Renal cortex interstitium (tissue), 11 donors: ENCODE results near the gene RHBDD3. TPM values are rescaled to one million over a fixed set of nuclear protein-coding genes. Genes with fewer than 3 reads are reported as not detected.
A peak's percentile ranks its signal among the peaks of the same experiment; 100 is the strongest.

Experiments
- DNase-seq, 11 donors: peaks; one replicate each; pipeline ENCODE4 v3.0.0-alpha.2; 2013; ENCODE audit warnings: low read depth in 9 of 11, low spot score in 4 of 11; ENCODE audit errors: extremely low read depth in 1 of 11
- polyA plus RNA-seq, 3 donors: library from polyadenylated mRNA; unstranded; fragments of 120-200 nt; gene quantifications; one replicate each; pipeline ENCODE4 v1.2.1, GENCODE V29; 2013; ENCODE audit not compliant: insufficient read length in 3 of 3

Gene RHBDD3
- polyA plus RNA-seq, 3 donors: 21.4 to 35.0 (median 32.4) TPM

DNA sequence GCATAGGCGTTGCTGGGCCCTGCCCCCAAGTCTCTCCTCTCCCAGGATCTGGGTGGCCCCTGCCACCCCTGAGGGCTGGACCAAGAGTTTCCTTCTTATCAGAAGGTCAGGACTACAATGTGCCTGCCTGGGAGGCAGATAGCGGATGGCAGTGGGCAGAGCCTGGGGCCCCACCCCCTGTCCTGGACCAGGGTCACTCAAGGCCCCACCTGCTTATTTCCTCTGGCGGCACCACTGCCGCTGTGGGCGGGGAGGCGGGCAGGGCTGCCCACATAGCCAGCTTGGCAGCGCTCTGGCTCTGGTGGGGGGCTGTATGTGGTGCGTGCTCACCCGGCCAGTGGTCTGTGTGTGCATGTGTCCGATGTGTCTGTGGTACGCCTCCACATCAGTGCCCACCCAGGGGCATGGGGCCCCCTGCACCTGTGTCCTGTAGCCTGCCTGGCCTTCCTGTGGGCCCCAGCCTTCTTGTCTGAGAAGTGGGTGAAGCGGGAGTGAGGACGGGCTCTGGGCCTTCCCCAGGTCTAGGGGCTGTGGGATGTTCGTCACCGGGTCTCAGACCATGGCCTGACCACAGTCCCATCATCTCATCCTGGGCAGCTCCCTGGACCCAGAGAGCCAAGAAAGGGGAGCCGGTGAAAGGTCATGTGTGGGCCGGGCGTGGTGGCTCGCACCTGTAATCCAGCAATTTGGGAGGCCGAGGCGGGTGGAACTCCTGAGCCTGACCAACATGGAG lies 41.7 kb upstream of the RHBDD3 start:
- DNase-seq: no peak

- no peak for DNase-seq
Observed at GRCh38 chr22:29308791-29309262, 41.0 kb upstream of the RHBDD3 start.

GRCh38 chr22:29308148-29308790 lies 40.5 kb upstream of the RHBDD3 start:
- DNase-seq: no peak

- DNase-seq: no peak
Observed at GRCh38 chr22:29307596-29308147, 39.9 kb upstream of the RHBDD3 start.

- peak in 8 of 11 donors; percentile 57 to 80 (median 74) for DNase-seq
Observed at GRCh38 chr22:29306835-29307595, 39.2 kb upstream of the RHBDD3 start.

DNA sequence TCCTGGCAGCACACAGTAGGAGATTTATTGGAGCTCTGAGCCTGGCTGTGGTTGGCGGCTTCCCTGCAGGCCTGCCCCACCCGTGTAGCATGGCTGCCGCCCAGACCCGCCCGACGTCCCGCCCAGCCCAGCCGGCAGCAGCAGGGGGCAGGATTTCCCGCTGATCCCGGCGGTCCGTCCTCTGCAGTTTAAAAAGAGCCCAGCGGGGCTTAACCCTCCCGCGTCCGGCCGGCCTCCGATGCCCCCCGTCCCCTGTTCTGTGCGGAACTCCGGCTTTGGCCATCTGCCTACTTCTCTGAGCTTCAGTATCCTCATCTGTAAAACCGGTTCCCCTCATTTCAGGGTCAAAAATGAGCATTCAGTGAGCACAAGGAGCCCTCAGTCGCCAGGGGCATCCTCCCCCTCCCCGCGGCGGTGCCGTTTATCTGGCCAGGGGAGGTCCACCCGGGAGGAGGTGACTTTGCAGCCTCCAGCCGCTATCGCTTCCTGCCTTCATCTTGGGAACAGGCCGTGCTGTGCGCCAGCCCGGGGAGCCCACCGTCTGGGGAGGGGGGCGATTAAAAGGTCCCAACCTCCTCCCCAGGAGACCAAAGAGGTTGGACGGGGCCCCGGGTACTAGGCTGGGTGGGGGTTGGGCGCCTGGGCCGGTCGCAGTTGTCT lies 38.5 kb upstream of the RHBDD3 start, which contains the start of gene GAS2L1:
Gene GAS2L1, plus strand, starts transcription at position 476 of the 660 bp plus-strand sequence. CDS start 1,456 bp downstream, outside the sequence.
- DNase-seq: peak in 7 of 11 donors; percentile 55 to 78 (median 76)

- no peak for DNase-seq
Observed at GRCh38 chr22:29305836-29306174, 38.0 kb upstream of the RHBDD3 start.

- no peak for DNase-seq
Observed at GRCh38 chr22:29302681-29303465, 35.1 kb upstream of the RHBDD3 start.

DNA sequence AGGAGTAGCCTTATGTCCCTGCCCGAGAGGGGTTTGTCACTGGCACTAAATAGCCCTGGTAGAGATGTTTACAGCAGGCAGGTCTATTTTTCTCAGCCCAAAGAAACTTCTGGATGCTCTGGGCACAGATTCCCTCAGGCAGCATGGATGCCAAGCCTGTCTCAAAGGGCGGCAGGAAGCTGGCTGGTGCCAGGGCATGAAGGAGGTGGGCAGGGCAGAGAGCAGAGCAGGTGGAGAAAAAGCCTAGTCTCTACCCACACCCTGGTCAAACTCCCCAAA lies 34.6 kb upstream of the RHBDD3 start:
- DNase-seq: no peak

DNA sequence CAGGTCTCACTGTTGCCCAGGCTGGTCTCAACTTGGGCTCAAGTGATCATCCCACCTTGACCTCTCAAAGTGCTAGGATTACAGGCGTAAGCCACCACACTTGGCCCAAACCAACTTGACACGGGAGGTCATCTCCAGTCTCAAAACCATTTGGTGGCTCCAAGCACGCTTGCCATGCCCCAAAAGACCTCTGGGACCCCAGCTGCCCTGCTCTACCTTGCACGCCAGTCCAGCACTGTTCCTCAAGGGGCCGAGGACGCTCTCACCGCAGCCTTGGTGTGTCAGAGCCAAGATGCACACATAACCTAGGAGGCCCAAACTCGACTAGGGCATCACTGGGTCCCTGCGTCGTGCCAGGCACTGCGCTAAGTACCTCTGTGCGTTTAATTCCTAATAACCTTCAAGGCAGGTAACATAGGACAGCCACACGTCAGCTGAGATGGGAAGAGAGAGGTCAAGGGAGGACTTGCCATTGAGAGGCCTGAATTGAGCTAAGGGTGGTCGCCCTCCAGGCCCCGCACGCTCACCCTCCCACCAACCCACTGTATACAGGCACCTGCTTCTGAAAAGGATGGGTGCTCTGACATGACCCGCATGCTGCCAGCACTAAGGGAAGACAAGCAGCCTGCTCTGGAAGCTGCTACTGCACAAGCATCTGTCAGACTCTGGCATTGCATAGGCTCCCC lies 34.1 kb upstream of the RHBDD3 start:
- DNase-seq: no peak

- no peak for DNase-seq
Observed at GRCh38 chr22:29300807-29301601, 33.2 kb upstream of the RHBDD3 start.

DNA sequence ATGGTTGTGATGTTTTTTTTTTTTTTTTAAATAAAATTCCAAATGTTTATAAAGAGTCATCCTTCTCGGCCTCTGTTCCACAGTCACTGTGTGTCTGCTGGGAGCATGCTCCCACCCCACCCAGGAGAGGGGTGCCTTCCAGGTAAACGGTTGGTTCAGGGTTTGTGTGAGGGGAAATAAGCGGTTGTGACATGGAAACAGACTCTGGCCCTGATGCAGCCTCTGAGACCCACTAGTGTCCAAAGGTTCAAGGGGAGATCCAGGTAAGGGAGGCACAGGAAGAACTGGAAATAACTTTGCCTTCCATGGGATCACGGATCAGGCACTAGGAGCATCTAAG lies 32.7 kb upstream of the RHBDD3 start:
- DNase-seq: no peak

- no peak for DNase-seq
Observed at GRCh38 chr22:29299136-29299900, 31.5 kb upstream of the RHBDD3 start.

- DNase-seq: no peak
Observed at GRCh38 chr22:29298641-29299040, 30.9 kb upstream of the RHBDD3 start.

DNA sequence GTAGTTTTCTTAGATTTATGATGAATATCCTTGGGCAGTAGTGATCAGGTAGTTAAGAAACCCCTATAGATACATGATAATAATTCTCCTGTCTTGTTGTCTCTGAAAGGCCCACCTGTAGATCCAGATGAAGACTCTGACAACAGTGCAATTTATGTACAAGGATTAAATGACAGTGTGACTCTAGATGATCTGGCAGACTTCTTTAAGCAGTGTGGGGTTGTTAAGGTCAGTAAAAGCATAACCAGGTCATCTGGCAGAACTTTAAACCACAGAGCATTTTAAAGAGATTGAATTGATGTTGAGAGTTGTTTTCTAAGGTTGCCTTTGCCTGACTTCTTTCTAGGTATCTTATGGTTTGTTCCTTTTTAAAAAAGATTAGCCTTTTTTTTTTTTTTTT lies 24.6 kb upstream of the RHBDD3 start:
- DNase-seq: no peak

- DNase-seq: no peak
Observed at GRCh38 chr22:29291215-29291614, 23.4 kb upstream of the RHBDD3 start.

GRCh38 chr22:29290061-29290460 lies 22.3 kb upstream of the RHBDD3 start:
- DNase-seq: no peak
